ENCODE measurements around the gene CACNA1E.

The CACNA1E gene

GRCh38 chr1:181577475-181577874 is 94.2 kb downstream of the CACNA1E start:
- DNase-seq (ENCODE audit: low read depth in 2 of 2, low spot score in 1 of 2) = no peak

GRCh38 chr1:181583598-181583997 is 100.3 kb downstream of the CACNA1E start:
- no peak for DNase-seq (ENCODE audit: low read depth in 2 of 2, low spot score in 1 of 2)

DNA sequence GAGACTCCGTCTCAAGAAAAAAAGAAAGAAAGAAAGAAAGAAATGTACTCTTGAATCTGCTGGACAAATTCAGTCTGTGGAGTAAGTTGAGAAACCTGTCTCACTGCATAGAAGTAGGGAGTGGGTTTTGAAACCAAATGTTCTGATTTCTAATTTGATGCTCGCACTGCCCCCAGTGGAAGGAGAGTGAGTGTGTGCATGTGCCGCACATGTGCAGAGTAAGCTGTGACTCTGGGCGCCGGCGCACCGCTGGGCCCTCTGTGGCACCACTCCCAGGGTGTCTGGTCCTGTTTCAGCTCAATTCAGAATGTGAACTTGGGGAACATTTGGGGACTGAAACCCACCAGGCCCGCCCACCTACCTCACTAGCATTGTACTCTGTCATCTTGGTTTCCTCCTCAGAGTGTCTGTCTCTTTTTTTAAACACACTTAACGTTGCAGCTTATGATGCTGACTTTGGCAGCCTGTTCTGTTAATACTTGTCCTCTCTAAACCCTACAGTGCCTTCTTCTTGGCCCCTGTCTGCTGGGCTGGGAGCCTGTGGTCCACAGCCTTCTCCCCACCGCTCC is 104.6 kb downstream of the CACNA1E start:
- no peak for DNase-seq (ENCODE audit: low read depth in 2 of 2, low spot score in 1 of 2)

GRCh38 chr1:181588631-181589030 is 105.3 kb downstream of the CACNA1E start:
- no peak for DNase-seq (ENCODE audit: low read depth in 2 of 2, low spot score in 1 of 2)

DNA sequence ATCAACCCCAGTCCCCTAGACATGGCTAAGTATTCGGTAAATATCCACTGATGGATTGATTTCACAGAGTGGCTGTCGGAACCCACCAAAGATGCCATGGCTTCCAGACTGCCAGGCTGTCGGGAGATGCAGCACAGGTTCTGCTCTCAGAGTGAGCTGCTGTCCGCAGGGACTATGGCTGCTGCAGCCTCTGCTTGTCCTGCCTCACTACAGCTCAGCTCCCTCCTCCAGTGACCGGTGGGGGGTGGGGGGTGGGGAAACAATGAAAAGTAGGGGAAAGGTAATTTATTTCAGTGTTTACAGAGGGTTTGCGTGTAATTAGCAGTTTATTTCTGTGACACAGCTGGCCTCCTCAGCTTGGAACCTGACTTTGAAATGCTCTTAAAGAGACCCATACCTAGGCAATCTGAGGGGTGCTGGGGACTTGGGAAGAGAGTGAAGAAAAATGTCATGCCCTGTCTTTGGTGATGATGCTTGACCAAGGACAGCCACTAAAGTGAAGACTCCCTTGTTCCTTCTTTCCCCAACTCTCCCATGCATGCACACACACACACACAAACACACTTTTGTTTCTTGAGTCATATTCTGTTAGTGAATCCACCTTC is 109.0 kb downstream of the CACNA1E start:
- no peak for DNase-seq (ENCODE audit: low read depth in 2 of 2, low spot score in 1 of 2)

DNA sequence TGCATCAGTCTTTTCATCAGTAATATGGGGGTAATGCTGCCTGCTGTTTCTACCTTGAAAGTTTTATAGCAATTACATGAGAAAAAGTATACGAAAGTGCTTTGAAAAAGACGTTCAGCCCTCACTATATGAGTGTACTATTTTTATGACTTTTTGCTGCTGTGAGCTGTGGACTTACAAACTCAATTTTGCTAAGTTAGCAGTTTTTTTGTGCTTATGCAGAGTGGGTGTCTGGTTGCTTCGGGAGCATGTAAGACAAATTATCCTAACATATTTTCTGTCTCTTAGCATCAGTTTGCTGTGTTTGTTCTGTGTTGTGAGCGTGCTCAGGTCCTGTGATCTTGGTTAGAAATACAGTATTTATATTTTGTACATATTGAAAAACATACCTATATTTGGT is 109.7 kb downstream of the CACNA1E start:
- no peak for DNase-seq (ENCODE audit: low read depth in 2 of 2, low spot score in 1 of 2)

- no peak for DNase-seq (ENCODE audit: low read depth in 2 of 2, low spot score in 1 of 2)
Measured at GRCh38 chr1:181594553-181594952, 111.2 kb downstream of the CACNA1E start.

DNA sequence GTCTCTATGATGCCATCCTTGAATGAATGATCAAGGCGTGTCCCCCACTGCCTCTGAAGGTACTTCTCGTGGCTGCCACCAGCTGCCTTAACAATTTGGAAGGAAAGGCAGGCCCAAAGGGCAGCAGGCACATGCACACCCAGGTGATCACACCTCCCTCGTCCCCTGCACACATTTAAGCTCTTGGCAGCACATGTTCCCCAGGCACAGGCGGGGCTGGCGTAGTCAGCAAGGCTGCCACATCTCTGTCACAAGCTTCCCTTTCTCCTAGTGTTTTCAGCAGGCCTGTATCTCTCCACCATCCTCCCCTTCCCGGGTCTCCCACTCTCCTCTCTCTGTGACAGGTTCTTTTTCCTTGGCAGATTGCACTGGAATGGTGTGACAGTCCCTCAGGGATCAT is 111.9 kb downstream of the CACNA1E start:
- DNase-seq (ENCODE audit: low read depth in 2 of 2, low spot score in 1 of 2) = no peak

GRCh38 chr1:181601186-181601950 is 118.1 kb downstream of the CACNA1E start:
- no peak for DNase-seq (ENCODE audit: low read depth in 2 of 2, low spot score in 1 of 2)

DNA sequence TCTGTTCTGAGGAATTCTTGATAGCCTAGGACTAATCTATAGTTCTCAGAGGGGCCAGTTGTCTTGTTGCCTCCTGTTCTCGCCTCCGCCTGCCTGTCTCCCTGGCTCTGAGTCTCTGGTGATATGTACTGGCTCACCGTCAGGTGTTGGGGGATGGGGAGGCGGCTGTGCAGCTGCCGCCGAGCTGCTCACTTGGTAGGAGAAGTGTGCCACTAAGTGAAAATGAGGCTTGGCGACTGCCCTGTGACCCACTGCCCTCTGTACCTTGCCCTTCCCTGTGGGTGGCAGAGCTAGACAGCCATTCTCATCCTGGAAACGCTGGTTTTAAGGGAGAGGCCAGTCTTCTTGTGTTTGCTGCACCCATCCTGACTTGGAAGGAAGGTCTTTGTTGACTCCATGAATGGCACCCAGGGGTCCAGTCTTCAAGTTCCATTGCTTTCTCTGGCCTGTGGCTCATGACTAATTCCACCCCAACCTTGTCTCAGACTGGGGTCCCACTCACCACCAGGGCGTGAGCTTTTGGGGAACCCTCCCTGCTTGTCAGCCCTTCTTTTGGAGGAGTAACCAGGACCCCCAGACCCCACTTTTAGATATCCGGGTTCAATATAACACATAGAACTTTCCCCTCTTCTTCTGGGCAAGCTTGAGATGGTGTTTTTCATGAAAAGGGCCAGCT is 120.6 kb downstream of the CACNA1E start:
- DNase-seq (ENCODE audit: low read depth in 2 of 2, low spot score in 1 of 2) = no peak

- no peak for DNase-seq (ENCODE audit: low read depth in 2 of 2, low spot score in 1 of 2)
Measured at GRCh38 chr1:181604482-181605249, 121.3 kb downstream of the CACNA1E start.

- no peak for DNase-seq (ENCODE audit: low read depth in 2 of 2, low spot score in 1 of 2)
Measured at GRCh38 chr1:181607524-181607923, 124.2 kb downstream of the CACNA1E start.

DNA sequence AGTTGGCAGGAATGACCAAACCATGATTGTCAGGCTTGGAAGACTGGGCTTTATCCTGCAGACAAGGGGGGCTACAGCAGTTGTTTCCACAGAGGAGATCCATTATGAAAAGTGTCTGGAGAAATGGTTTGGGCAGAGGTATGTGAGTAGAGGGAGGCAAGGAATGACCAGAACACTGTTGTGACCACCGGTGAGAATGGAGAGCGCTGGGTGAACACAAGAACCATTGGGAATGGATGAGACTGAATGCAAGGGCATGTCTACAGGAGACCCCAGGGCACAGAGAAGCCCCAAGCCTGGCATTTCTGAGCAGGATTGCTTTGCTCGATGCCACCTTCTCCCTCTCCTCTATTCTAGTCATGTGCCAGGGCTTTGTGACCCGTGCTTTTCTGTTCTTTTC is 125.1 kb downstream of the CACNA1E start:
- DNase-seq (ENCODE audit: low read depth in 2 of 2, low spot score in 1 of 2) = no peak

DNA sequence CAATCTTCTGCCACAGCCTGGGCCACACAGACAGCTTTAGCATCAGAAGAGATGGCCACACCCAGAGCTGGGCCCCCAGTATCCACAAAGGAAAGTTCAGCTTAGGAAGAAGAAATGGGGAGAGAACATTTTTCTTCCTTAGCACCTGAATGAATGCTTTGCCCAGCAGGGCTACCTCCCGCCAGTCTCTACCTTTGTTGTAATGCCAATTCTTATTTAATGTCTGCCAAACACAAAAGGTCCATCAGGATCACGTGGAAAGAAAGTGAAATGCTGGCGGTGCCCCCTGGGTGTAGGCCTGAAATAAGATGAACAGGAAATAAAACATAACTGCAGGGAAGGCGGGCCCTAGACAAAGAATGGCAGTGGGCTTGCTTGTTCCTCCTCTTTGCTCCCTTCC is 125.6 kb downstream of the CACNA1E start:
- no peak for DNase-seq (ENCODE audit: low read depth in 2 of 2, low spot score in 1 of 2)

DNA sequence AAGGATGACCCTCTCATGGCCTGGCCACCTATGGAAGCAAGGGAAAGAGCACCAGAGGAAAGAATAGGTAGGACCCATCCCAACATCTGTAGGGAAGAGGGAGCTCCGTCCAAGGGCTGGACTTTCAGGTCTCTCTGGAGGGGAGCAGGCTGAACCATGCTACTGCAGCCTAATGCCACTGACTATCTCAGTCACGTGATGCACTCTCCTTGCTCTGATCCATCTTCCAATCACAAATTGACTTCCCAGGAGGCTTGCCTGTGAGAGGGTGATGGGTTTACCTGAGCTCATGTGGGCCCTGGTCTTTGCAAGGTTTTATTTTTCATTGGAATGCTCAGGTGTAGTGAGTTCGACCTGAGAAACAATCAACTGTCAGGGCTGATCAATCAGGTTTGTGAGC is 128.8 kb downstream of the CACNA1E start:
- DNase-seq (ENCODE audit: low read depth in 2 of 2, low spot score in 1 of 2) = no peak

- DNase-seq (ENCODE audit: low read depth in 2 of 2, low spot score in 1 of 2) = no peak
Measured at GRCh38 chr1:181618559-181618958, 135.2 kb downstream of the CACNA1E start.

GRCh38 chr1:181620183-181620582 is 136.9 kb downstream of the CACNA1E start:
- no peak for DNase-seq (ENCODE audit: low read depth in 2 of 2, low spot score in 1 of 2)

GRCh38 chr1:181623850-181624249 is 140.5 kb downstream of the CACNA1E start:
- no peak for DNase-seq (ENCODE audit: low read depth in 2 of 2, low spot score in 1 of 2)

GRCh38 chr1:181626279-181626938 is 143.1 kb downstream of the CACNA1E start:
- DNase-seq (ENCODE audit: low read depth in 2 of 2, low spot score in 1 of 2) = no peak

- DNase-seq (ENCODE audit: low read depth in 2 of 2, low spot score in 1 of 2) = no peak
Measured at GRCh38 chr1:181630398-181630797, 147.1 kb downstream of the CACNA1E start.

GRCh38 chr1:181630838-181631237 is 147.5 kb downstream of the CACNA1E start:
- DNase-seq (ENCODE audit: low read depth in 2 of 2, low spot score in 1 of 2) = no peak

Measured in stimulated activated CD8-positive, alpha-beta memory T cell treated with anti-CD3 and anti-CD28 coated beads, Interleukin-4, amount 100 ng/mL, for 1 hour (primary cell).